ENCODE measurements around the gene LGI4.

The LGI4 gene

GRCh38 chr19:35123573-35123972 is 11.3 kb downstream of the LGI4 start:
- no peak for DNase-seq

DNA sequence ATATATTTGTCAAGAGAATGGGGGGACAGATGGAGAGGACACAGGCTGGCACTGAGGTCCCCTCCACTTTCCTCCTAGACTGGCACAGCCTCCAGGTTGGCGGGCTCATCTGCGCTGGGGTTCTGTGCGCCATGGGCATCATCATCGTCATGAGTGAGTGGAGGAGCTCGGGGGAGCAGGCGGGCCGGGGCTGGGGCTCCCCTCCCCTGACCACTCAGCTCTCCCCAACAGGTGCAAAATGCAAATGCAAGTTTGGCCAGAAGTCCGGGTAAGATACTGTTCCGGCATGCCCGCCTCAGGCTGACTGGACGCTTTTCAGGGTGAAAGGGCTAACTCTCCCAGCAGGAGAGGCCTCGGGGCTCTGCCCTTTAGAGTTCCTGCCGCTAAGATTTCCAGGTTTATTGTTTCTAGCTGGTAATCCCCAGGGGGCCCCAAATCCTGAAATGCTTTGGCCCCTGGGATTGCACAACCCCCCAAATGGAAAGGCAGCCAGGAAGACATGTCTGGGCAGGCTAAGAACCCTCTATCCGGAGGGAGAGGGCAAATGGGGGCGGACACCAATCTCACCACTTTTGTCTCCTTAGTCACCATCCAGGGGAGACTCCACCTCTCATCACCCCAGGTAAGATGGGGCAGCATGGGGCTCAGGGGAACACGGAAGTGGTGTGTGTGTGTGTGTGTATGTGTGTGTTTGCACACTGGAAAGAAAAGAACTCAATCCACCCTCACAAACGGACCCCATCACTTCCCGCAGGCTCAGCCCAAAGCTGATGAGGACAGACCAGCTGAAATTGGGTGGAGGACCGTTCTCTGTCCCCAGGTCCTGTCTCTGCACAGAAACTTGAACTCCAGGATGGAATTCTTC is 11.9 kb downstream of the LGI4 start:
- no peak for DNase-seq

GRCh38 chr19:35120898-35121297 is 14.0 kb downstream of the LGI4 start:
- DNase-seq, result no peak

DNA sequence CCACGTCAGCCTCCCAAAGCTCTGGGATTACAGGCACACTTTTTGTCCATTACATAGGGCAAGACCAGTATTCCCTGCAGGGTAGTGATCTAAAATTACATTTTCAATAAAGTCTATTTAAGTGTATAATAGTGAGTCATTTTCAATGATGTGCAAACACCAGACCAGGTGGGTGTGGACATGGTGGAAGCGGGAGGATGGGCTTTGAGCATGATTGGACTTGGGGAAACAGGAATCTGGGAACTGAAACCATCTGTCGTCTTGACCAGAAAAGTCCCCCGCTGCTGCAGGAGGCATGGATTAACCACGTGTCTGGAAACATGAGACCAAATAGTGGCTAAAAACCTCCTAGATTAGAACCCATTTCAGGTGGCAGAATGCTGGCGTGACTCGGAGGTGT is 14.4 kb downstream of the LGI4 start:
- peak; percentile 59 to 74 for DNase-seq

GRCh38 chr19:35119578-35120155 is 15.2 kb downstream of the LGI4 start:
- DNase-seq, result no peak

DNA sequence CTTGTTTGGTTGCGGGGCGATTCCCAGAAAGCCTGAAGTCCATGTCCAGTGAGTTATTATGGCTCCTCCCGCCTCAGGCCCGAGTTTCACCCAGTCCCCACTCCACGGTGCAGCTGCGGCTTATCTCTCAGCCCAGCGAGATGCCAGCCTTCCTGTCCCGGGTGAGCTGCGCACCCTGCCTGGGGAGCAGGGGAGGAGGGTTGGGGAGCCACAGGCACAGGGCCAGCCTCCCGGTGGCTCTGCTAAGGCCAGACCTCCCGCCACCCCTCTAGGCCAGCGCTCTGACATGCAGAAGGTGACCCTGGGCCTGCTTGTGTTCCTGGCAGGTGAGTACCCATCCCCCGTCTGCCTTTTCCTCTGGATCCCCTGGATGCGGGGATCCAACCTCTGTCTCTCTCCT is 15.8 kb downstream of the LGI4 start:
- no peak for DNase-seq

DNA sequence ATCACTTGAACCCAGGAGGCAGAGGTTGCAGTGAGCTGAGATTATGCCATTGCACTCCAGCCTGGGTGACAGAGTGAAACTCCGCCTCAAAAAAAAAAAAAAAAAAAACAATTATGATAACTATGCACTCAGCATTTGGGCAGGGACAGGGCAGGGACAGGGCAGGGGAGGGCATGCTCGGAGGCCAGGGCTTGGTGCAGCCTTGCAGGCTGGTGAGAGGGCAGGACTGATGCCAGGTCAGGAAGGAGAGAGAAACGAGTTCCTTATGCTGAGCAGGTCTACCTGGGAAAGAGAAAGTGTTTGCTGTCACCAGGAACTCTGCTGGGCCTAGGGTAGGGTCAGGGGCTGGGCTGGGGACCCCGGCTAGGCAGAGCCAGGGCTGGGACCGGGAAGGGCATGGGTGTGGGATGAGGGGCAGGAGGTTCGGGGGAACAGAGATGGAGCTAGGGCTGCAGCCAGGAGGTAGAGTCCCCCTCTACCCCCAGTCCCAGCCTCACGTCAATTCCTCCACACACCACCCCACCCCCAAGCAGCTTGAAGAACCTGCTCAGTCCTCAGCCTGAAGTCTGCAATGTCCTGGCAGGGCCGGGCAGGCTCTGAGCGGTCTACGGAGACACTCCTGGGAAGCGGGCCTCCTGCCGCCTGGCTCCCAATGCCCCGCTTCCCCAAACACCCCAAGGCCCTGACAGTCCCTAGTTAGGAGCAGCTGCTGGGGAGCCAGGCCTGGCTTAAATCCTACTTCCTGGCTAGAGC is 16.4 kb downstream of the LGI4 start:
- DNase-seq, result no peak

DNA sequence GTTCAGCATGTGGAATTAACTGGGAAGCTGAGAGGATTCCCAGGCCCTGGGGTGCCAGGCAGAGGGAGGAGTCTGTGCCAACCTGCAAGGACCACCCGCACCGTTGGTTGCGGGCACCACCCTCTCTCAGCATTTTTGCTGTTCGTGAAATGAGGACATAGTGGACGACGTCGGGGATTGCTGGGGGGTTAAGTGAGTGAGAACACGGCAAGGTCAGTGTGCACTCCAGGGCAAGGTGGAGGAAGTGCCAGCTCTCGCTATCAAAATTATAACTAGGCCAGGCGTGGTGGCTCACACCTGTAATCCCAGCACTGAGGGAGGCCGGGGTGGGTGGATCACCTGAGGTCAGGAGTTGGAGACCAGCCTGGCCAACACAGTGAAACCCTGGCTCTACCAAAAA is 17.1 kb downstream of the LGI4 start:
- DNase-seq, result no peak

DNA sequence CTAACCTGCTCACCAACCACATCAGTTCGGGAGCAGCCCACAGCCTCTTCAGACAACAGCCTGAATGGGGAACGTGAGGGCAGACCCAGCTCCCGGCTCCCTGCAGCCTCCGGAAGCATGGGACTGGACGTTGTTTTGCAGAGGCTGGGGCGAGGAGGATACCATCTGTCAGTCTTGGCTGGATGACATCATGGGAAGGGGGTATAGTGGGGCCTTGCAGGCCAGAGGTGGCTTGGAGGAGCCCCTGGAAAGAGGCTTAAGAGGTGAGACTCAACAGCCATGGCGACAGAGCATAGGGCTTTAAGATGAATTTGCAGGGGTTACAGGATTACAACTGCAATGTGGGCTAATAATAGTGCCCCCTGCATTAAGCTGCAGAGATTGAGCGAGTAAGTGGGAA is 17.7 kb downstream of the LGI4 start:
- no peak for DNase-seq

DNA sequence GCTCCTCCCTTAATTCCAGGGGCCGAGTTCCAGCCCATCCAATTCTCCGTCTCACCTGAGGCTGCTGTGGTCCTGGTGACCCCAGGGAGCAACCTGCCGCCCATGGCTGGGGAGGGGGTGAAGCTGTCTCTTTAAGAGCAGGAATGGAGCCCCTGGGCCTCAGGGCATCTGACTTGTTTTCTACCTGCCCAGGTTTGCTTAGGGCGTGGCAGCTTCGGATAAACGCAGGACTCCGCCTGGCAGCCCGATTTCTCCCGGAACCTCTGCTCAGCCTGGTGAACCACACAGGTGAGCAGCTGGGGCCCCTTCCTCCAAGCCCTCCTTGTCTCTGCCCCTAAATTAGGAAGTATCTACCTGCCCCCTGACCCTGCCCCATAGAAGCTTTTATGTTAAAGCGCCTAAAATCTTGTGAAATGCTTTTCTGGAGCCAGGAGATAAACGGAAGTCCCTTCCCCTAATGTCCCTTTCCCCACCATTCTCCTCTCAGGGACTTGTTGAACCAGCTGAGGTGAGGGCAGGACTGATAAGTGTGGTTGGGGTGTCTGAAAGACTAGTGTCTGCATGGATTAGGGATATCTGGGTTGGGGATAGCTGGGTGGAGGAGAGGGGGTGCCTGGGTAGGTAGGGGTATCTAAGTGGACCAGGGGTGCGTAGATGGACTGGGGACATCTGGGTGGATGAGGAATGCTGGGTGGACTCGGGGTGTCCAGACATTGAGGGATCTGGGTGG is 18.6 kb downstream of the LGI4 start:
- DNase-seq, result no peak

DNA sequence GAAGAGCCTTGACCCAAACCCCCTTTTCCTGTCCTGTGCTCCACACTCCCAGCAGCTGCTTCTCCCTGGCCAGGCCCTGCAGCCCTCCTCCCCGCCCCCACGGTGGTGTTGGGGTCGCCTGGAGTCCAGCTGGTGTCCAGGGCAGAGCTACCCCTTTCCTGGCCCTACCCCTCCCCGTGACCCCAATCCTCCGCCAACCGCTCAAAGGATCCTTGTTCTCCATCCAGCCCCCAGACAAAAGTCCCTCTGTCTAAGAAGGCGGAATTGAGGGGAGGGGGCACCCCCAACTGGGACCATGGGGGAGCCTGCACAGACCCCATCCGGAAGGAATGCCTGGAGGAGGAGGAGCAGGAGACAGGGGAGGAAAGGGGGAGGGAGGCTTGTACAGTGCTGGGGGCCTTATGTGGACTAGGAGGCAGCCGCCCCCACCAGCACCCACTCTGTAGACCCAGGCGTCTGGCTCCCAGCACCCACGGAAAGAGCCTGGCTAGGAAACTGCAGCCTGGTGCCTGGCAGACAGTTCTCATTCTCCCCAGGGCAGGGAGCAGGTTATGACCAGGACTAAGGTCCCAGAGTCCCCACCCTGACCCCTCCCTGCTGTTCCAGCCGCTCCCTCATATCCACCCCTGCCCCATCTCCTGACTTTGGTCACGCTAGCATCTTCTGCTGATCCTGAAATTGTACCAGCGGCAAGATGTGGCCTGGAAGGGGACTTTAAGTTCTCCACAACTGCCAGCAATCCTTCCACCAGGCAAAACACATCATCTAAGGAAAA is 19.5 kb downstream of the LGI4 start, which contains the start of gene FXYD3:
TSS of gene FXYD3 (plus strand) at position 647 of the 775 bp plus-strand sequence. CDS start 3,554 bp downstream, outside the sequence.
- DNase-seq, result no peak

DNA sequence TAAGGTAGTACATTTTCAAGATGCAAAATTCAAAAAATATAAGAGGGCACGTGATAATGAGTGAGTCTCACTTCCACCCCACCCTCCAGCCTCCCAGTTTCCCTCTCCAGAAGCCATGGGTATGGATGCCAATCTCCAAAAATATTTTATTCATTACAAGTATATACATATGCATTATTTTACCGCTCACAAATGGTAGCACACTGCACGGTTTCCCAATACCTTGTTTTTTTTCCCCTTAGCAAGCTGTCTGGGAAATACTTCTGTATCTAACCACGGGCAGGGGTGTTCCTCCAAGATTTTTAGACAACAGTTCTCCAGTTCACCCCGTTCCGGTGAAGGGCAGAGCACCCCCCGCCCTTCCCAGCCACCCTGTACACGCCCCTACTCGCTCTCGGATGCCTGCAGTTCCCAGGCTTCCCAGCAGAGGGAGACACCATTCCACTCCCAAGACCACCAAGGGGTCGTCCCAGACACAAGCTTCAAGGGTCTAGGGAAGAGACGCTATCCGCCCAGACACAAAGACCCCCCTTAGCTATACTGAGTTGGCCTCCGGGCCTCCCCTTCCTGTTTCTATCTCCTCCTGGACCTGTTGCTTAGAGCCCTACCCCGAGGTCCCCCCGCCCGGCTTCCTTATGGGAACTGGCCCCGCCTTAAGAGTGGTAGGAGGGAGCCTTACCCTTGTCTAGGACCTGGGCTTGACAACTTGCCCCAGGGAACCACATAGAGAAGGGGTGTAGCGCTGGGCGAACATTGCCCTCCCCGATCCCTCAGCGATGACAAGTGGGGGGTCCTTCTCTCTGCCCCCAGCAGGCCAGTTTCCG is 20.3 kb downstream of the LGI4 start:
- DNase-seq, result peak; percentile 18 to 27

GRCh38 chr19:35112995-35113688 is 21.7 kb downstream of the LGI4 start:
- no peak for DNase-seq

DNA sequence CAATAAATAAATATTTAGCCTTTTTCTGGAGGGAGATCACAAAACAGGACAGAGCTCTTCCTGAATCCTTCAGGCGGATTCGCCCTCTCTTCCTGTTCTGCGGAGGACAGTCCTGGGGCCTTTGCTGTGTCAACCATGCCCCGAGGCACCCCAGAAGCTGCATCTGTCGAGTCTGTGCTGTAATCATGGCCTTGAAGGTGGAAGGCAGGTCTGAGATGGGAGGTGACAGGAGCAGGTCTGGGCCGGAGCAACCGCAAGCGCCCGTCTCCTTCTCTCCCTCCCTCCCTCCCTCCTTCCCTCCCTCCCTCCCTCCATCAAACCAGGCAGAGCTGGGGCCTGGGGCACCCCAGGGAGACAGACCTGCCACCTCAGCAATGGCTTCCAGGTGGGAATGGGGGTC is 23.9 kb downstream of the LGI4 start:
- DNase-seq, result no peak

DNA sequence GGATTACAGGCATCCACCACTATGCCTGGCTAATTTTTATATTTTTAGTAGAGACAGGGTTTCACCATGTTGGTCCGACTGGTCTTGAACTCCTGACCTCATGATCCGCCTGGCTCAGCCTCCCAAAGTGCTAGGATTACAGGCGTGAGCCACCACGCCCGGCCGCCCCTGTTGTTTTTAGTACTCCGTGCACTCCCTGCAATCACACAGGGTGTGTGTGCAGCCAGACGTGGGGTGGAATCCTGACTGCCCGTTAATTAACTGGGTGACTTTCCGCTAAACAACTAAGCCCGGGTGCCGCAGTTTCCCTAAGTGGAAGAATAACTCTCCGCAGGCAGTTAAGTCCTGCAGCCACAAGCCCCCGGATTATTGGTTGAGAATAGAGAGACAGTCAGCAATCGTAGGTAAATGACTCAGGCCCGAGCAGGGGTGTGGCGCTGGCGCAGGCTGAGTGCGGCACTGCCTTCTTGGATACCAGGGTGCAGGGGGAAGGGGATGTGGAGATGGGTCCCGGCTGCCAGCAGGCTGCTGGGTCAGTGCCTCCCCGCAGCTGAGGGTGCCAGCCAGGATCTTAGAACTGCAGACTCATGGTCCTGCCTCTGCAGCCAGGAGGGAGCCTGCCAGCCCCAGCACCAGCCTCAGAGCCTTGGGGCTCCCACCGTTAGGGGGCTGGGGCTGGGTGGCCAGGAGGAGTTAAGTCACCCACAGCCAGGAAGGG is 25.3 kb downstream of the LGI4 start:
- no peak for DNase-seq

- DNase-seq, result no peak
Measured at GRCh38 chr19:35108730-35109129, 26.1 kb downstream of the LGI4 start.

DNA sequence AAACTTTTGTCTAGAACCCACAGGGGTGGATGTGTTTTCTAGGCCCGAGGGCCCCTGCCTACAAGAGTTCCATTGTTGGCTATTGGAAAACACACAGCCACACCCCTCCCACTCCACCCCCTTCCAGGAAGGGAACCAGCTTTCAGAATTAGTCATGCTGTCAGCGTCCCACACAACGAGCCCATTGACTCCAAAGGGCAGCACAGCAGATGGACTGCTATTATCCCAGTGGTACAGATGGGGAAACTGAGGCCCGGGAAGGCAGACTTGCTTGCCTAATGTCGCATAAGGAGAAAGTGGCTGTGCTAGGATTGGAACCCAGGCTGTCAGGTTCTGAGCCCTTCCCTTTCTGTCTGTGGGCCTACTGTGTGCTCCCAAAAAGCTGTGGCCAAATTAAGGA is 27.3 kb downstream of the LGI4 start:
- DNase-seq, result no peak

DNA sequence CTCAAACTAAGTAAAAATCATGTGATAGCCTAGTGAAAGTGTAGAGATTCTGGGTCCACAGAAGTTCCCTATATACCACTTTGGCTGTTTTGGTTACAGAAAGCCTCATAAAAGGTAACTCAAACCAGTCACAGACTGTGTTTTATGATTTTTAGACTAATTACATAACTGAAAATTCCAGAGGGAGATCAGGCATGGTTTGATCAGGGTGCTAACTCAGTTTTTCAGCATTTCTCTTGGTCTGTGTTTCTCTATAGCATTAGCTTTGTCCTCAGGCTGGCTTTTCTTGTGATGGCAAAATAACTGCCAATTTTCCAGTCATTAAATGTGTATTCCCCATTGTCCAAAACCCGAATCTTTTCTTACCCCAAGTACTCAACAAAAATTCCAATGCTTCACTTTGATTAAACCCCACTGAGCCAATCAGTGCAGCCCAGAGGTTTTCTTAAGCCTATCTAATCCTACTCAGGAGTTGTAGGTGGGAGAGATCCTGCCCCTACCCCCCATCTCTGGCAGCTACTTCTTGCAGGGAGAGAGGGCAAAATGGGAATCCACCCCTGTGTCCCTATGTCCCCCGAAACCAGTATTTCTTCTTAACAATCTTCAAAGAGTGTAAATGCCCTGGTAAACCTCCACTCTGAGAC is 27.8 kb downstream of the LGI4 start:
- DNase-seq, result no peak

GRCh38 chr19:35106291-35106583 is 28.6 kb downstream of the LGI4 start:
- no peak for DNase-seq

All from NCI-H2081 (cell line).